GM10266 (cell line): ENCODE measurements around the gene RNF144A.
"Not testable (repeated sequence)": the region's sequence is repeated elsewhere in the genome, so short reads cannot be mapped to it uniquely, and the experiment has no call there.

Experiments
- DNase-seq: peaks from one replicate; pipeline ENCODE4 v3.0.0; 2012; ENCODE audit errors: extremely low spot score
- CTCF ChIP-seq: IDR thresholded peaks from 2 replicates; pipeline ENCODE4 v1.5.1; 2012; ENCODE audit warnings: mild to moderate bottlenecking, low read depth; ENCODE audit not compliant: control insufficient read depth, insufficient read depth; ENCODE audit errors: missing control alignments

RNF144A gene

GRCh38 chr2:6934758-6935651 is 17.8 kb downstream of the RNF144A start:
- no peak for TF ChIP-seq CTCF
- no peak for DNase-seq

- DNase-seq, result not testable (repeated sequence)
These were observed 18.4 kb downstream of the RNF144A start for GRCh38 chr2:6935652-6936020.

- no peak for TF ChIP-seq CTCF
- DNase-seq, result no peak
These were observed 19.9 kb downstream of the RNF144A start for GRCh38 chr2:6937157-6937556.

GRCh38 chr2:6937582-6937981 is 20.4 kb downstream of the RNF144A start:
- TF ChIP-seq CTCF, result no peak
- no peak for DNase-seq

- no peak for TF ChIP-seq CTCF
- DNase-seq, result no peak
These were observed 21.9 kb downstream of the RNF144A start for GRCh38 chr2:6939071-6939470.

- no peak for TF ChIP-seq CTCF
These were observed 23.6 kb downstream of the RNF144A start for GRCh38 chr2:6940820-6941219.

GRCh38 chr2:6941299-6942046 is 24.3 kb downstream of the RNF144A start:
- no peak for DNase-seq
- no peak for TF ChIP-seq CTCF

More at GRCh38 chr2:6940820-6941219, 23.6 kb downstream of the RNF144A start:
- no peak for DNase-seq

GRCh38 chr2:6942848-6943247 is 25.6 kb downstream of the RNF144A start:
- TF ChIP-seq CTCF, result no peak

More at GRCh38 chr2:6942848-6943247, 25.6 kb downstream of the RNF144A start:
- no peak for DNase-seq
